ENCODE data around the gene CARD11.

Gene CARD11

GRCh38 chr7:3043544-3044371 lies at the start of gene CARD11:
CARD11 (minus strand) TSS chr7:3043867; CDS start chr7:2958506, 85,361 bp downstream.
- DNase-seq, result no peak

GRCh38 chr7:3092468-3092867 lies 48.8 kb upstream of the CARD11 start:
- DNase-seq, result no peak

DNA sequence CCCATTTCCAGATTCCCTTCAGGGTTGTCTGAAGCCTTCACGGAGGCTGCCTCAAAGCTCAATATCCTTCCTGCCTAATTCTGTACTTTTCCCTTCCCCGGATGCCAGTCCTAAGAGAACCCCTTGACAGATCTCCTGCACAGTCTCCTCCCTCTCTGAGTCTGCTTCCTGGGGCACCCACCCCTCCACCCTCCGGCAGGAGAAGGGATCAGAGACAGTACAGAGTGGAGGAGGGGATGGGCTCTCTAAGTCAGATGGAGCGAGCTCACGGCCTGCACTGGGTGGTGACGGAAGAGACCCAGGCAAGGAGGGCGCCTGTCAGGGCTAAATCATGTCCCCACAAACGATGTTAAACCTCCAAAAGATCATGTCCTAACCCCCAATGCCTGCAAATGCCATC lies 48.0 kb upstream of the CARD11 start:
- DNase-seq, result no peak

DNA sequence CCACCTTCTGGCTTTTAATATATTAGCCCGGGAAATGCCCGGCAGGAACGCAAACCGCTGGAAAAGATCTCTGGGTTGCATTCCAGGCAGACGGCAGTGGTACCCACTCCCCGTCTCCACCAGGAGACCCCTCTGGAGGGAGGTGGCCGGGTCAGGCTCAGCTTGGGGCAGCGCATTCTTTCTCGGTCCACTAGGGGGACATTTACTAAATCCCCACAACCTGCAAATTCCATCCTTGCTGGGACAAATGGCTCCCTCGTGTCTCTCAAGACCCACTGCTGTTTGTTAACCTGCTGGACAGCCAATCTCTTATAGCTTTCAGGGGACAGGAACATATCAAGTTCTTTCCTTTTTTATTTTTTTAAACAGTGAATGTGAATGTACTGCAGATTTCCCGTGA lies 45.8 kb upstream of the CARD11 start:
- DNase-seq, result peak; percentile 14

- no peak for DNase-seq
These were observed 43.6 kb upstream of the CARD11 start for GRCh38 chr7:3087243-3087755.

DNA sequence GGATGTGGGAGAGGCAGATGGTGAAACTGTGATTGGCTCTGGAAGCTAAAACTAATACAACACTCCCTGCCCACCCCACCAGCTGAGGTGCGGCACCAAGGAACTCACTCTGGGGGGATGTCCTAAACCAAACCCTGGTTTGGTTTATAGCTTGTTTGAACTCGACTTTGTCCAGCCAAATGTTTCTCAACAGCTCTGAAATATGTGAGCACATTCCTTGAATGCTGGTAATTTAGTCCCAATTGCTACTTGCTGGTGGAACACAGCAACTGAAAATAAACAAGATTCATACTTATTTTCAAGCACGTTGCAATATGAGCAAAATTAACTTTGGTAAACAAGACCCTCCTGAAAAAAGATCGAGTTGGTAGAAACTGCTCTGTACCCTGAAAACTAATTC lies 39.7 kb upstream of the CARD11 start:
- no peak for DNase-seq

DNA sequence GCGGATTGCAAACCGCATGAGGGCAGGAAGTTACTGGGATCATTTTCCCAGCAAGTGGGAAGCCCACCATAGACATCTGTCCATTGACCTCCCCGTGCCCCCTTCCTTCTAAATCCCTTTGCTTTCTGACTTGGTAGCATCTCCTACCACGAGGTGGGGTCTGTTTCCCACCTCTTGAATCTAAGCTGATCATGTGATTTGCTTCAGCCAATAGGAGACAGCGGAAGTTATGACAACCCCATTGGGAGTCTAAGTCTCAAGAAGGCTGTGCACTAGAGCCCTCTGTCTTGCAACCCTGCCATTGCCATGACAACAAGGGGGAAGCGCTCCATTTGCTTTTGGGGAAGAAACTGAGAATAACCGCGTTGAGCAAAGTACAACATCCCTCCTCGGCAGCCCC lies 39.2 kb upstream of the CARD11 start:
- no peak for DNase-seq

GRCh38 chr7:3082386-3082785 lies 38.7 kb upstream of the CARD11 start:
- no peak for DNase-seq

DNA sequence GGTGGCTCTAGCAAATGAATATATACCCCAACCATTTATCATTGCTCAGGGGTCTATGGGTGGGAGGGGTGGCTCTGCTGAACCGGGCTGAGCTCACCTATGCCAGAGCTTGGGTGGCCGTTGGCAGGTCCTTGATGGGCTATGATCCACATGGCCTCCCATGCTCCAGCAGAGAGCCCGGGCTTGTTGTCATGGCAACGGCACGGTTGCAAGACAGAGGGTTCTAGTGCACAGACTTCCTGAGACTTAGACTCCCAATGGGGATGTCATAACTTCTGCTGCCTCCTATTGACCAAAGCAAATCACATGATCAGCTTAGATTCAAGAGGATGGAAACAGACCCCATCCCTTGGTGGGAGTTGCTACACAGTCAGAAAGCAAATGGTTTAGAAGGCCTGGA lies 36.4 kb upstream of the CARD11 start:
- no peak for DNase-seq

DNA sequence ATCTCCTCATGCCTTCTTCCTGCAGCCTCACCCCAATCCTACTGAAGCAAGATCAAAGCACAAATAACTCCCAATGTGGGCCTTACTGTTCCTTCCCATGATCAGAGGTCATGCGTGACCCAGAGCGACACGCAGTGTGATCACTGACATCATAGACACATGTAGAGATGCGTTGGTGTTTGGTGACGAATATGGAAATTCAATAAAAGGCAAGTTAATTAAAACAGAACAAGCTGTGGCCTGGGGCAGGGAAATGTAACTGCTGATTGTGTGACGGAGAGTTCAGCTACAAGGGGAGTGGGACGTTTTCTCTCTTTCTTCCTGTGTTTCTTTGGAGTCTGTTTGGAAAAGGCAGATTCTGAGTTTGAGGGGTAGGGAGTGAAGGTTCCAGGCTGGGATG lies 34.8 kb upstream of the CARD11 start:
- no peak for DNase-seq

GRCh38 chr7:3076700-3077099 lies 33.0 kb upstream of the CARD11 start:
- no peak for DNase-seq

DNA sequence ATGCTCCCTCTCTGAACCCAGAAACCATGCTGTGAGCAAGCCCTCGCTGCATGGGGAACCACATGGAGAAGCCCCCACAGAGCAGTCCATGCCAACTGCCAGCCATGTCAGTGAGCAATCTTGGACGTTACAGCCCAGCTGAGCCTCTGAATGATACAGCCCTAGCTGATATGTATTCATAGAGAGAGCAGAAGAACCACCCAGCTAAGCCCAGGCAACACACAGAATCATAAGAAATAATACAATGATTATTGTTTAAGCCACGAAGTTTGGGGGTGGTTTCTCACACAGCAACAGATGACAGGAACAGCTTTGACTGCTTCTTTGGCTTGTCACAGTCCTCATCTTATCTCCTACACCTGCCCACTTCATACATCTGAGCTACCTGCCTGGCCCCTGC lies 32.5 kb upstream of the CARD11 start:
- no peak for DNase-seq

- no peak for DNase-seq
These were observed 31.8 kb upstream of the CARD11 start for GRCh38 chr7:3075441-3075840.

GRCh38 chr7:3074459-3074821 lies 30.8 kb upstream of the CARD11 start:
- DNase-seq, result no peak

DNA sequence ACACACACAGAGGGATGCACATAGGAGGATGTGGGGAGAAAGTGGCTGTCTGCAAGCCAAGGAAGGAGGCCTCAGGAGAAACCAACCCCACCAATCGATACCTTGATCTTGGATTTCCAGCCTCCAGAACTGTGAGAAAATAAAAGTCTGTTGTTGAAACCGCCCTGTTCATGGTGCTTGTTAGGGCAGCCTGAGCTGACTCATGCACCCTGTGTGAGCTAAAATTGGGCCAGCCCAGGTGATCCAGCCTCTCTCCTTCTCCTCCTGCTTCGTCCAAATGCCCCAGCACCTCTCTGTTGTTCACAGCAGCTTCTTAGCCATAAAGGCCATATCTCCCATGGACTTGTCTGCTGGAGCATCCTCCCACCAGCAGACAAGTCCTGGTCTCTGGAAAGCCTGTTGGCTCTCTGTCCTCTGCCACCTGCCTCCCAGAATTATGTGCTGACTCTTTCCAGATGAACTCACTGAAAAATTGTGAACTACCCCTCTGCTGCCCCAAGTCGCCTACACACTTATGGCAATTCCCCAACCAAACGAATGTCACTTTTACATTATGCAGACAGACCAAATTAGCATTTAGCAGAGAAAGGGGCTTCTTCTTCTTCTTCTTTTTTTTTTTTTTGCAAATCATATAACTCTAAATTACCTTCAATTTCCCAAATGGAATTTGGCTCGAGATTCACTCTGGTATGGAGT lies 30.2 kb upstream of the CARD11 start:
- no peak for DNase-seq

DNA sequence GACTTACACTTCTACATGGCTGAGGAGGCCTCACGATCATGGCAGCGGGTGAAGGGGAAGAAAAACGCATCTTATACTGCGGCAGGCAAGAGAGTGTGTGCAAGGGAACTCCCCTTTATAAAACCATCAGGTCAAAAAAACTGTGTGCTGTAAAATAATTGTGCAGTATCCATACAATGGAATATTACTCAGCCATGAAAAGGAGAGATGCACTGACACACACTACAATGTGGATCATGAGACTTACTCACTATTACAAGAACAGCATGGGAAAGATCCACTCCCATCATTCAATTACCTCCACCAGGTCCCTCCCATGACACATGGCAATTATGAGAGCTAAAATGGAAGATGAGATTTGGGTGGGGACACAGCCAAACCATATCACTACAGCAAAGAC lies 27.2 kb upstream of the CARD11 start:
- DNase-seq, result no peak

- no peak for DNase-seq
These were observed 26.2 kb upstream of the CARD11 start for GRCh38 chr7:3069771-3070449.

GRCh38 chr7:3068530-3068929 lies 24.9 kb upstream of the CARD11 start:
- DNase-seq, result no peak

DNA sequence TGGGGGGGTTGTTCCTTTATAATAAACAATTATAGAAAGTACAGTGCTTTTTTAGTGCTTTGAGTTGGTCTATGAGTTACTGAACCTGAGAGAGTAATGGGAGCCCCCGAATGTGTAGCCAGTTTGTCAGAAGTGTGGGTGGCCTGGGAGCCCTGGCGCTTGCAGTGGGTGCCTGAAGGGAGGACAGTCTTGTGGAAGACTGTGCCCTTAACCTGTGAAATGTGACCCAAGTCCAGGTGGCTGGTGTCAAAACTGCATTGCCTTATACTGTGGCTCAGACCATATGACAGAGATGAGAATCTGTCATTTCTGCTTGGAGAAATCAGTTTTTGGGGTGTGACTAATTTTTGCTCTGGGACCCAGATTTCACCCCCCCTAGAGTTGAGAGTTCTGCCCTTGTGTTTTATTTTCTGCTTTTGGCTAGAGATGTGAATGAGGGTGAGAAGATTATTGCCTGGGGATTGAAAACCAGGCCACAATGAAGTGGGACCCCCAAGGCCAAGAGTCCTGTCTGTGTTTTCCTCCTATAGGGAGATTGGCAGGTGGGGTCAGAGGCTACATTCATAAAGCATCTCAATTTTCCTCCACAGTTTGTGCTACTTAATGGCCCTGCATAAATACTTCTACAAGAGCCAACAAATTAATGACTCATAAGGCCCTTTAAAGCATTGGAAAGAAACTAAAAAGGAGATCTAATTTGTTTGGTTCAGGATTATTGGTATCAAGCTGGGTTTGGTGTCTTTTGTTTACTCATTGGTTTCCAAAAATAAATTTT lies 24.1 kb upstream of the CARD11 start:
- no peak for DNase-seq

DNA sequence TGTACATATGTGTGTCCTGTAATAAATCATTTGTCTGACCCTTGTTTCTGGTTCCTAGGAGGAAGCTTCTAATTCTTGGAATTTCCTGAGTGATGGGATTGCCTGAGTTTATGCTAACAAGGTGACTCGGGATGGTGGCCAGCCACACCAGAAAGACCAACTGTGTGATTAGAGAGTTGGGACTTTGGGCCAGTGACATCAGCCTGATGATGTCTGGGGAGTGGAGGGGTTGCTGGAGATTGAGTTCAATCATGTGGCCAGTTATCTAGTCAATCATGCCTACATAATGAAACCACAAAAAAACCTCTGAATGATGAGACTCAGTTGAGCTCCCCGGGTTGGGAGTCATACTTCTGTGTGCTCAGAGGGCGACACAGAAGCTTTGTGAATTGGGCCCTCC lies 23.5 kb upstream of the CARD11 start:
- no peak for DNase-seq

- DNase-seq, result no peak
These were observed 22.8 kb upstream of the CARD11 start for GRCh38 chr7:3066506-3066905.

DNA sequence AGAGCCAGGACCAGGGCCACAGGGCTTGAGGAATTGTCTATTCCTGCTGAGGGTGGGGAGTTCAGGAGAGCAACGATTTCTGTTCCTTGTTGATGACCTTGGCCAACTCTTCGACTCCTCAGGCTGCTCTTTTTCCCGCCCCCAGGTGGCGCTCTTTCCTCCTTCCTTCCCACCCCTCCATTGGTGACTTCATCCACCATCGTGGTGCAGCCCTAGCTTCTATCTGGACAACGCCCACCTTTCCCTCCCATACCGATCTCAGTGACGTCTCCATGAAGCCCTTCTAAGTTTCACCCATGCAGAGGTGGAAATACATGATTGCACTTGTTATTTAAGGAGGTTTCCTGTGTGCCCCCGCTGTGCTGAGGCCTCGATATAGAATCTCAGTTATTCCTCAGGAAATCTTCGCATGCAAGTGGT lies 22.1 kb upstream of the CARD11 start:
- DNase-seq, result no peak

DNA sequence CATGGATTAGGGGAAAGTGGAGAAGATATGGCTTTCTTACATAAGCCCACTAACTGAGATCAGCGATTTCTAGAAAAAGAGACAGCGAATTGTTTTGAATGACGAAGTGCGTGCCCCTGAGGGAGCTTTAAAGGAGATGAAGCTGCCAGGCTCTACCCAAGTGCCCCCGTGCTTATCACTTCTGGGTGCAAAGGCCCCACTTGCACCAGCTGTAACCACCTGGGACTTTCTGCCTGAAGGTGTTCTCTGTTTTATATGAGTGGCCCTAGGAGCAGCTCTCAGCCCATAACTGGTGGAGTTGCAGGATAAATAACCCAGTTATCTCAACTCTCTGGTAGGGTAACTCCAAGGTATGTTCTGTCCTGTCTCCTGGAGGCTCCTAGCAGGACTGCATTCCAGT lies 20.4 kb upstream of the CARD11 start:
- DNase-seq, result no peak
